ENCODE results near the gene USPL1. TPM values are rescaled to one million over a fixed set of nuclear protein-coding genes. Genes with fewer than 3 reads are reported as not detected.

The USPL1 gene
- total RNA-seq, 1 donor from 2014 or later = 18.4 TPM

- intact Hi-C loops (cut with DNase I) = loop anchor here (10.0 kb wide), 2 partner anchors 133 to 373 kb away; no protein-coding TSS in a partner anchor
- Histone ChIP-seq H3K4me1 (peaks cover 7% of the 10 kb centered on the region), H3K36me3 (no peaks in the 10 kb centered on the region), H3K27ac (no peak overlapping the region), H3K4me3 (no peak overlapping the region), H3K9me3 (no peaks in the 10 kb centered on the region), H3K27me3 (no peaks in the 10 kb centered on the region)
- TF ChIP-seq POLR2A (IDR thresholded peaks at IDR 0.05) = no peak
- TF ChIP-seq POLR2AphosphoS5 (IDR thresholded peaks at IDR 0.05; ENCODE audit: insufficient read depth in 1 of 2, low read depth in 1 of 2) = no peak
- TF ChIP-seq CTCF (IDR thresholded peaks at IDR 0.05) = no peak
- DNase-seq (ENCODE audit: extremely low spot score in 2 of 2) = no peak
Observed at GRCh38 chr13:30671271-30671815, 53.6 kb downstream of the USPL1 start.

- TF ChIP-seq POLR2A (IDR thresholded peaks at IDR 0.05) (no peak), CTCF (IDR thresholded peaks at IDR 0.05) (peak in 2 of 3 experiments; percentile 32 to 70), POLR2AphosphoS5 (IDR thresholded peaks at IDR 0.05; ENCODE audit: insufficient read depth in 1 of 2, low read depth in 1 of 2) (peak in 1 of 2 donors; percentile 56)
- H3K27ac ChIP-seq = peak overlapping the region; percentile 87
- peaks cover 7% of the 10 kb centered on the region for H3K4me1 ChIP-seq
- no peaks in the 10 kb centered on the region for H3K36me3 ChIP-seq
- H3K27me3 ChIP-seq = no peaks in the 10 kb centered on the region
- no peaks in the 10 kb centered on the region for H3K9me3 ChIP-seq
- DNase-seq (ENCODE audit: extremely low spot score in 2 of 2) = no peak
- H3K4me3 ChIP-seq = peak overlapping the region; percentile 48 to 50
- intact Hi-C loops (cut with DNase I) = loop anchor here (10.0 kb wide), 2 partner anchors 131 to 371 kb away; no protein-coding TSS in a partner anchor
Observed at GRCh38 chr13:30673669-30674521, 56.2 kb downstream of the USPL1 start.

GRCh38 chr13:30675717-30676116 lies 58.0 kb downstream of the USPL1 start:
- intact Hi-C loops (cut with DNase I) = loop anchor here (5.0 to 10.0 kb wide), 3 partner anchors 129 to 369 kb away; no protein-coding TSS in a partner anchor
- no peak overlapping the region for H3K4me3 ChIP-seq
- H3K27me3 ChIP-seq = no peaks in the 10 kb centered on the region
- H3K27ac ChIP-seq = no peak overlapping the region
- H3K36me3 ChIP-seq = no peaks in the 10 kb centered on the region
- DNase-seq (ENCODE audit: extremely low spot score in 2 of 2) = no peak
- TF ChIP-seq POLR2A (IDR thresholded peaks at IDR 0.05) (no peak), POLR2AphosphoS5 (IDR thresholded peaks at IDR 0.05; ENCODE audit: insufficient read depth in 1 of 2, low read depth in 1 of 2) (no peak), CTCF (IDR thresholded peaks at IDR 0.05) (no peak)
- peaks cover 7% of the 10 kb centered on the region for H3K4me1 ChIP-seq
- no peaks in the 10 kb centered on the region for H3K9me3 ChIP-seq

- Histone ChIP-seq H3K4me1 (peaks cover 12% of the 10 kb centered on the region), H3K27ac (no peak overlapping the region), H3K9me3 (no peaks in the 10 kb centered on the region), H3K36me3 (no peaks in the 10 kb centered on the region), H3K4me3 (no peak overlapping the region), H3K27me3 (no peaks in the 10 kb centered on the region)
- TF ChIP-seq CTCF (IDR thresholded peaks at IDR 0.05) (no peak), POLR2A (IDR thresholded peaks at IDR 0.05) (no peak), POLR2AphosphoS5 (IDR thresholded peaks at IDR 0.05; ENCODE audit: insufficient read depth in 1 of 2, low read depth in 1 of 2) (no peak)
- DNase-seq (ENCODE audit: extremely low spot score in 2 of 2) = no peak
- intact Hi-C loops (cut with DNase I) = loop anchor here (5.0 to 10.0 kb wide), 3 partner anchors 128 to 368 kb away; no protein-coding TSS in a partner anchor
Observed at GRCh38 chr13:30676672-30677071, 59.0 kb downstream of the USPL1 start.
